ENCODE data around the gene GBP2. TPM values are rescaled to one million over a fixed set of nuclear protein-coding genes. Genes with fewer than 3 reads are reported as not detected.

Gene GBP2
- polyA plus RNA-seq, 3 donors = 46.1 to 83.9 (median 74.1) TPM

DNA sequence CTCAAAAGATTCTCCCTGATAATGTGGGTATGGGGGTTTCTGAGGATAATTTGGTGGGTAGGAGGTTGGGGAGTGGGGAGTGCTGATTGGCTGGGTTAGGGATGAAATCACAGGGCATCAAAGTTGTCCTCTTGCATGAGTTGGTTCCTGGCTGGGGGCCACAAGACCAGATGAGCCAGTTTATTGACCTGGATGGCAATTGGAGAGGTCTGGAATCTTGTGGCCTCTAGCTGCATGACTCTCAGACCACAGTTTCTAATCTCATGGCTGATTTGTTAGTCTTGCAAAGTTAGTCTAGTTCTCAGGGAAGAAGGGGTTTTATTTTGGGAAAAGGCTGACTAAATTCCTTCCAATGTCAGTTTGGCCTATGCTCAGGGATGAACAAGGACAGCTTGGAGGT is 57.6 kb downstream of the GBP2 start:
- TF ChIP-seq, protein P1, sequence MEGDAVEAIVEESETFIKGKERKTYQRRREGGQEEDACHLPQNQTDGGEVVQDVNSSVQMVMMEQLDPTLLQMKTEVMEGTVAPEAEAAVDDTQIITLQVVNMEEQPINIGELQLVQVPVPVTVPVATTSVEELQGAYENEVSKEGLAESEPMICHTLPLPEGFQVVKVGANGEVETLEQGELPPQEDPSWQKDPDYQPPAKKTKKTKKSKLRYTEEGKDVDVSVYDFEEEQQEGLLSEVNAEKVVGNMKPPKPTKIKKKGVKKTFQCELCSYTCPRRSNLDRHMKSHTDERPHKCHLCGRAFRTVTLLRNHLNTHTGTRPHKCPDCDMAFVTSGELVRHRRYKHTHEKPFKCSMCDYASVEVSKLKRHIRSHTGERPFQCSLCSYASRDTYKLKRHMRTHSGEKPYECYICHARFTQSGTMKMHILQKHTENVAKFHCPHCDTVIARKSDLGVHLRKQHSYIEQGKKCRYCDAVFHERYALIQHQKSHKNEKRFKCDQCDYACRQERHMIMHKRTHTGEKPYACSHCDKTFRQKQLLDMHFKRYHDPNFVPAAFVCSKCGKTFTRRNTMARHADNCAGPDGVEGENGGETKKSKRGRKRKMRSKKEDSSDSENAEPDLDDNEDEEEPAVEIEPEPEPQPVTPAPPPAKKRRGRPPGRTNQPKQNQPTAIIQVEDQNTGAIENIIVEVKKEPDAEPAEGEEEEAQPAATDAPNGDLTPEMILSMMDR (IDR thresholded peaks at IDR 0.05) = no peak
- Histone ChIP-seq H3K79me2 (ENCODE audit: insufficient read depth, low read length) (peaks cover 13% of the 10 kb centered on the region), H2AFZ (ENCODE audit: insufficient read depth, low read depth, low read length, poor library complexity, severe bottlenecking) (no peak overlapping the region), H3K9me3 (replicated peaks in 1 of 2; ENCODE audit: control insufficient read depth in 1 of 2, insufficient read depth in 1 of 2, low read length in 2 of 2) (no peaks in the 10 kb centered on the region), H3K4me3 (replicated peaks in 1 of 3; ENCODE audit: low read depth in 2 of 3, low read length in 3 of 3) (no peak overlapping the region), H3K4me2 (replicated peaks; ENCODE audit: extremely low read depth, low read length, poor library complexity, severe bottlenecking) (no peak overlapping the region), H3K4me1 (ENCODE audit: control insufficient read depth in 1 of 2, insufficient read depth in 2 of 2, low read length in 2 of 2) (peaks cover 20 to 35% of the 10 kb centered on the region in 2 donors), H3K27ac (ENCODE audit: low read depth in 1 of 2, low read length in 2 of 2) (no peak overlapping the region), H3K27me3 (ENCODE audit: control insufficient read depth in 2 of 2, insufficient read depth in 2 of 2, low read length in 2 of 2) (no peaks in the 10 kb centered on the region), H4K20me1 (ENCODE audit: insufficient read depth, low read length) (no peaks in the 10 kb centered on the region), H3K36me3 (replicated peaks in 1 of 2; ENCODE audit: control insufficient read depth in 1 of 2, insufficient read depth in 2 of 2, low read length in 2 of 2) (no peaks in the 10 kb centered on the region), H3K9ac (ENCODE audit: insufficient read depth, low read length, poor library complexity, severe bottlenecking) (no peak overlapping the region)
- peaks cover 0 to 1% (median 0%) of the 10 kb centered on the region in 3 donors for H3K27me3 Mint-ChIP-seq (ENCODE audit: low read depth in 3 of 3)
- H3K4me1 Mint-ChIP-seq = peaks cover 31% of the 10 kb centered on the region
- no peaks in the 10 kb centered on the region for H3K36me3 Mint-ChIP-seq
- no peak overlapping the region for H3K4me3 Mint-ChIP-seq
- no peak for DNase-seq
- intact Hi-C loops (cut with micrococcal nuclease) = no loop called here
- H3K9me3 Mint-ChIP-seq = peaks cover 0 to 4% (median 0%) of the 10 kb centered on the region in 7 donors
- H3K27ac Mint-ChIP-seq = peak overlapping the region in 2 of 7 donors; percentile 1 to 64

GRCh38 chr1:89065079-89065868 is 60.6 kb downstream of the GBP2 start, which contains the start of gene GBP1:
Gene GBP1, minus strand, starts transcription at chr1:89065208. Its CDS starts 1,974 bp downstream, at chr1:89063234.
- TF ChIP-seq, protein P1 (IDR thresholded peaks at IDR 0.05) = no peak
- Histone ChIP-seq H3K27ac (ENCODE audit: low read depth in 1 of 2, low read length in 2 of 2) (peak within 1 kb of the TSS; percentile 50 to 93), H4K20me1 (ENCODE audit: insufficient read depth, low read length) (no peaks in the 10 kb centered on the region), H3K9ac (ENCODE audit: insufficient read depth, low read length, poor library complexity, severe bottlenecking) (peak within 1 kb of the TSS; percentile 72), H3K36me3 (replicated peaks in 1 of 2; ENCODE audit: control insufficient read depth in 1 of 2, insufficient read depth in 2 of 2, low read length in 2 of 2) (peaks cover 0 to 16% of the 10 kb centered on the region in 2 donors), H3K27me3 (ENCODE audit: control insufficient read depth in 2 of 2, insufficient read depth in 2 of 2, low read length in 2 of 2) (no peaks in the 10 kb centered on the region), H2AFZ (ENCODE audit: insufficient read depth, low read depth, low read length, poor library complexity, severe bottlenecking) (peak within 1 kb of the TSS; percentile 75), H3K9me3 (replicated peaks in 1 of 2; ENCODE audit: control insufficient read depth in 1 of 2, insufficient read depth in 1 of 2, low read length in 2 of 2) (no peaks in the 10 kb centered on the region), H3K4me2 (replicated peaks; ENCODE audit: extremely low read depth, low read length, poor library complexity, severe bottlenecking) (peak within 1 kb of the TSS; percentile 70), H3K79me2 (ENCODE audit: insufficient read depth, low read length) (peaks cover 13% of the 10 kb centered on the region), H3K4me1 (ENCODE audit: control insufficient read depth in 1 of 2, insufficient read depth in 2 of 2, low read length in 2 of 2) (peaks cover 16 to 44% of the 10 kb centered on the region in 2 donors), H3K4me3 (replicated peaks in 1 of 3; ENCODE audit: low read depth in 2 of 3, low read length in 3 of 3) (peak within 1 kb of the TSS; percentile 52 to 100 (median 82))
- Mint-ChIP-seq H3K9me3 (no peaks in the 10 kb centered on the region), H3K27me3 (ENCODE audit: low read depth in 3 of 3) (no peaks in the 10 kb centered on the region), H3K4me3 (peak within 1 kb of the TSS; percentile 79 to 97), H3K4me1 (peaks cover 50% of the 10 kb centered on the region), H3K36me3 (peaks cover 14 to 22% of the 10 kb centered on the region in 2 donors), H3K27ac (peak within 1 kb of the TSS; percentile 68 to 94 (median 89))
- no CpG with 5 or more reads among the region's 4 CpGs for WGBS (ENCODE audit: insufficient coverage)
- DNase-seq = peak; percentile 45 to 86 (median 71)
- intact Hi-C loops (cut with micrococcal nuclease) = no loop called here
